Stimulated activated naive CD8-positive, alpha-beta T cell treated with anti-CD3 and anti-CD28 coated beads, Interleukin-15, amount 100 ng/mL, for 72 hours (primary cell): ENCODE results near the gene EVC.
"Not testable (repeated sequence)": the region's sequence is repeated elsewhere in the genome, so short reads cannot be mapped to it uniquely, and the experiment has no call there.

Experiments used
- ATAC-seq: fragments of 150-1000 bp; cut with Tn5 transposase; 2 replicates; pipeline ENCODE4 v1.10.0; 2021; ENCODE audit warnings: mild to moderate bottlenecking, moderate library complexity
- DNase-seq, 2 donors: peaks; one replicate each; pipeline ENCODE4 v3.0.0; 2021 to 2022
- H3K27ac Mint-ChIP-seq, 2 donors: one replicate each; pipeline ENCODE4 v1.8.0; 2022; ENCODE audit warnings: mild to moderate bottlenecking in 2 of 2, mixed read lengths in 2 of 2, moderate library complexity in 2 of 2
- H3K27me3 Mint-ChIP-seq: one replicate; pipeline ENCODE4 v1.8.0; 2022; ENCODE audit warnings: mixed read lengths
- H3K4me1 Mint-ChIP-seq: one replicate; pipeline ENCODE4 v1.8.0; 2022; ENCODE audit warnings: mild to moderate bottlenecking, mixed read lengths
- H3K4me3 Mint-ChIP-seq, 2 donors: one replicate each; pipeline ENCODE4 v1.8.0; 2022; ENCODE audit warnings: mild to moderate bottlenecking in 2 of 2, mixed read lengths in 2 of 2, moderate library complexity in 1 of 2
- H3K9me3 Mint-ChIP-seq, 2 donors: one replicate each; pipeline ENCODE4 v1.8.0; 2022; ENCODE audit warnings: mixed read lengths in 2 of 2

Gene EVC

GRCh38 chr4:5839751-5840674, 129.0 kb downstream of the EVC start:
- DNase-seq (no peak), ATAC-seq (no peak)
- H3K27ac Mint-ChIP-seq, result no peak overlapping the region
- H3K9me3 Mint-ChIP-seq, result no peaks in the 10 kb centered on the region
- H3K4me3 Mint-ChIP-seq, result no peak overlapping the region
- no peaks in the 10 kb centered on the region for H3K4me1 Mint-ChIP-seq
- no peaks in the 10 kb centered on the region for H3K27me3 Mint-ChIP-seq

- ATAC-seq, result no peak
- H3K4me3 Mint-ChIP-seq, result no peak overlapping the region
- no peak for DNase-seq
- no peaks in the 10 kb centered on the region for H3K27me3 Mint-ChIP-seq
- H3K27ac Mint-ChIP-seq, result no peak overlapping the region
- H3K9me3 Mint-ChIP-seq, result no peaks in the 10 kb centered on the region
- no peaks in the 10 kb centered on the region for H3K4me1 Mint-ChIP-seq
These were observed 131.5 kb downstream of the EVC start for GRCh38 chr4:5842456-5842855.

- Mint-ChIP-seq H3K4me1 (no peaks in the 10 kb centered on the region), H3K27ac (no peak overlapping the region), H3K9me3 (no peaks in the 10 kb centered on the region), H3K27me3 (peaks cover 10% of the 10 kb centered on the region), H3K4me3 (no peak overlapping the region)
- ATAC-seq (no peak), DNase-seq (no peak)
These were observed 132.9 kb downstream of the EVC start for GRCh38 chr4:5843573-5844530.

GRCh38 chr4:5845035-5845905, 134.3 kb downstream of the EVC start:
- no peak for DNase-seq
- no peak for ATAC-seq
- peaks cover 22% of the 10 kb centered on the region for H3K27me3 Mint-ChIP-seq
- no peaks in the 10 kb centered on the region for H3K4me1 Mint-ChIP-seq
- no peak overlapping the region for H3K27ac Mint-ChIP-seq
- no peak overlapping the region for H3K4me3 Mint-ChIP-seq
- H3K9me3 Mint-ChIP-seq, result no peaks in the 10 kb centered on the region

GRCh38 chr4:5851637-5852301, 140.8 kb downstream of the EVC start:
- H3K27me3 Mint-ChIP-seq, result peaks cover 38% of the 10 kb centered on the region
- H3K4me1 Mint-ChIP-seq, result no peaks in the 10 kb centered on the region
- H3K4me3 Mint-ChIP-seq, result no peak overlapping the region
- no peaks in the 10 kb centered on the region for H3K9me3 Mint-ChIP-seq
- DNase-seq, result no peak
- no peak for ATAC-seq
- H3K27ac Mint-ChIP-seq, result no peak overlapping the region

GRCh38 chr4:5852523-5853202, 141.7 kb downstream of the EVC start:
- DNase-seq (no peak), ATAC-seq (no peak)
- no peaks in the 10 kb centered on the region for H3K4me1 Mint-ChIP-seq
- H3K27ac Mint-ChIP-seq, result no peak overlapping the region
- no peak overlapping the region for H3K4me3 Mint-ChIP-seq
- peaks cover 36% of the 10 kb centered on the region for H3K27me3 Mint-ChIP-seq
- no peaks in the 10 kb centered on the region for H3K9me3 Mint-ChIP-seq

GRCh38 chr4:5854929-5855328, 143.9 kb downstream of the EVC start:
- no peak for DNase-seq
- no peak overlapping the region for H3K27ac Mint-ChIP-seq
- no peaks in the 10 kb centered on the region for H3K4me1 Mint-ChIP-seq
- no peak for ATAC-seq
- no peaks in the 10 kb centered on the region for H3K9me3 Mint-ChIP-seq
- H3K4me3 Mint-ChIP-seq, result no peak overlapping the region
- peaks cover 17% of the 10 kb centered on the region for H3K27me3 Mint-ChIP-seq

- ATAC-seq, H3K4me3 Mint-ChIP-seq, DNase-seq, H3K27me3 Mint-ChIP-seq, H3K9me3 Mint-ChIP-seq, H3K4me1 Mint-ChIP-seq, H3K27ac Mint-ChIP-seq: not testable (repeated sequence)
These were observed 145.4 kb downstream of the EVC start for GRCh38 chr4:5856362-5856761.

GRCh38 chr4:5857199-5857598, 146.2 kb downstream of the EVC start:
- no peaks in the 10 kb centered on the region for H3K4me1 Mint-ChIP-seq
- H3K9me3 Mint-ChIP-seq, result no peaks in the 10 kb centered on the region
- no peak overlapping the region for H3K4me3 Mint-ChIP-seq
- no peak overlapping the region for H3K27ac Mint-ChIP-seq
- ATAC-seq, result no peak
- no peak for DNase-seq
- peaks cover 3% of the 10 kb centered on the region for H3K27me3 Mint-ChIP-seq

GRCh38 chr4:5858020-5858769, 147.2 kb downstream of the EVC start:
- H3K4me1 Mint-ChIP-seq, result peaks cover 1% of the 10 kb centered on the region
- H3K27ac Mint-ChIP-seq, result no peak overlapping the region
- H3K27me3 Mint-ChIP-seq, result peaks cover 6% of the 10 kb centered on the region

GRCh38 chr4:5863461-5864113, 152.6 kb downstream of the EVC start:
- H3K4me1 Mint-ChIP-seq, result peaks cover 25% of the 10 kb centered on the region
- peak; percentile 25 to 71 for DNase-seq
- ATAC-seq, result peak; percentile 93

More at GRCh38 chr4:5858020-5858769, 147.2 kb downstream of the EVC start:
- no peak for DNase-seq
- H3K4me3 Mint-ChIP-seq, result no peak overlapping the region
- no peaks in the 10 kb centered on the region for H3K9me3 Mint-ChIP-seq
- no peak for ATAC-seq

More at GRCh38 chr4:5863461-5864113, 152.6 kb downstream of the EVC start:
- peak overlapping the region in 1 of 2 donors; percentile 12 for H3K4me3 Mint-ChIP-seq
- peaks cover 16% of the 10 kb centered on the region for H3K27me3 Mint-ChIP-seq
- H3K27ac Mint-ChIP-seq, result no peak overlapping the region
- no peaks in the 10 kb centered on the region for H3K9me3 Mint-ChIP-seq
